KMS-11 (cell line): ENCODE data around the gene GALNT9.

Experiments used
- H2AFZ ChIP-seq: fragments of 200-600 bp; sonication (generic); 2 replicates; pipeline ENCODE4 v1.6.1; 2016; ENCODE audit warnings: antibody characterized with exemption, mixed run types, low read depth
- H3K27ac ChIP-seq: fragments of 200-600 bp; sonication (generic); 2 replicates; pipeline ENCODE4 v1.6.1; 2016; ENCODE audit warnings: mild to moderate bottlenecking, mixed run types
- H3K27me3 ChIP-seq: fragments of 200-600 bp; sonication (generic); 2 replicates; pipeline ENCODE4 v1.6.1; 2017; ENCODE audit warnings: mild to moderate bottlenecking, low read depth, mixed run types, moderate library complexity; ENCODE audit not compliant: insufficient read depth
- H3K36me3 ChIP-seq: fragments of 200-600 bp; sonication (generic); 2 replicates; pipeline ENCODE4 v1.6.1; 2017; ENCODE audit warnings: mild to moderate bottlenecking, mixed run types; ENCODE audit not compliant: insufficient read depth
- H3K4me1 ChIP-seq: fragments of 200-600 bp; sonication (generic); 2 replicates; pipeline ENCODE4 v1.6.1; 2016; ENCODE audit warnings: mild to moderate bottlenecking, low read depth, mixed run types; ENCODE audit not compliant: poor library complexity, severe bottlenecking
- H3K4me2 ChIP-seq: fragments of 200-600 bp; sonication (generic); 2 replicates; pipeline ENCODE4 v1.7.0; 2016; ENCODE audit warnings: mild to moderate bottlenecking, mixed run types
- H3K4me3 ChIP-seq: fragments of 200-600 bp; sonication (generic); IDR thresholded peaks from 2 replicates; pipeline ENCODE4 v1.6.1; 2017; ENCODE audit warnings: low read depth, low read length, mixed read lengths; ENCODE audit not compliant: insufficient read depth
- H3K79me2 ChIP-seq: fragments of 200-600 bp; sonication (generic); 2 replicates; pipeline ENCODE4 v1.6.1; 2016; ENCODE audit warnings: low read depth, mixed run types; ENCODE audit not compliant: insufficient read depth
- H3K9ac ChIP-seq: fragments of 200-600 bp; sonication (generic); 2 replicates; pipeline ENCODE4 v1.6.1; 2016; ENCODE audit warnings: mild to moderate bottlenecking, mixed run types
- H4K20me1 ChIP-seq: fragments of 200-600 bp; sonication (generic); 2 replicates; pipeline ENCODE4 v1.6.1; 2016; ENCODE audit warnings: mild to moderate bottlenecking, mixed run types; ENCODE audit not compliant: insufficient read depth
- TF ChIP-seq, protein P1 (sequence below): fragments of 200-600 bp; sonication (generic); conservative IDR thresholded peaks from 2 replicates; pipeline ENCODE4 v1.6.1; 2017; ENCODE audit warnings: low read depth, mild to moderate bottlenecking, antibody characterized with exemption, low read length, moderate library complexity, mixed read lengths

GALNT9 gene

GRCh38 chr12:132173135-132174014, 156.0 kb downstream of the GALNT9 start:
- no peaks in the 10 kb centered on the region for H3K79me2 ChIP-seq
- H4K20me1 ChIP-seq: no peaks in the 10 kb centered on the region
- no peak overlapping the region for H3K9ac ChIP-seq
- H3K27me3 ChIP-seq: peaks cover 12% of the 10 kb centered on the region; the same call in 1 of the 2 replicates
- no peaks in the 10 kb centered on the region for H3K36me3 ChIP-seq
- TF ChIP-seq, protein P1, sequence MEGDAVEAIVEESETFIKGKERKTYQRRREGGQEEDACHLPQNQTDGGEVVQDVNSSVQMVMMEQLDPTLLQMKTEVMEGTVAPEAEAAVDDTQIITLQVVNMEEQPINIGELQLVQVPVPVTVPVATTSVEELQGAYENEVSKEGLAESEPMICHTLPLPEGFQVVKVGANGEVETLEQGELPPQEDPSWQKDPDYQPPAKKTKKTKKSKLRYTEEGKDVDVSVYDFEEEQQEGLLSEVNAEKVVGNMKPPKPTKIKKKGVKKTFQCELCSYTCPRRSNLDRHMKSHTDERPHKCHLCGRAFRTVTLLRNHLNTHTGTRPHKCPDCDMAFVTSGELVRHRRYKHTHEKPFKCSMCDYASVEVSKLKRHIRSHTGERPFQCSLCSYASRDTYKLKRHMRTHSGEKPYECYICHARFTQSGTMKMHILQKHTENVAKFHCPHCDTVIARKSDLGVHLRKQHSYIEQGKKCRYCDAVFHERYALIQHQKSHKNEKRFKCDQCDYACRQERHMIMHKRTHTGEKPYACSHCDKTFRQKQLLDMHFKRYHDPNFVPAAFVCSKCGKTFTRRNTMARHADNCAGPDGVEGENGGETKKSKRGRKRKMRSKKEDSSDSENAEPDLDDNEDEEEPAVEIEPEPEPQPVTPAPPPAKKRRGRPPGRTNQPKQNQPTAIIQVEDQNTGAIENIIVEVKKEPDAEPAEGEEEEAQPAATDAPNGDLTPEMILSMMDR: no peak
- no peak overlapping the region for H3K4me2 ChIP-seq
- H3K4me3 ChIP-seq: no peak overlapping the region
- H3K27ac ChIP-seq: no peak overlapping the region
- no peak overlapping the region for H2AFZ ChIP-seq
- H3K4me1 ChIP-seq: no peaks in the 10 kb centered on the region

GRCh38 chr12:132172619-132173018, 156.8 kb downstream of the GALNT9 start:
- Histone ChIP-seq H3K79me2 (no peaks in the 10 kb centered on the region), H3K36me3 (no peaks in the 10 kb centered on the region), H3K4me3 (no peak overlapping the region), H3K4me1 (no peaks in the 10 kb centered on the region), H3K27me3 (peaks cover 12% of the 10 kb centered on the region; the same call in 1 of the 2 replicates), H3K4me2 (no peak overlapping the region), H3K27ac (no peak overlapping the region), H4K20me1 (no peaks in the 10 kb centered on the region), H2AFZ (no peak overlapping the region), H3K9ac (no peak overlapping the region)
- TF ChIP-seq, protein P1: no peak

GRCh38 chr12:132171968-132172521, 157.3 kb downstream of the GALNT9 start:
- H3K9ac ChIP-seq: no peak overlapping the region
- H3K4me2 ChIP-seq: no peak overlapping the region
- no peaks in the 10 kb centered on the region for H3K36me3 ChIP-seq
- H3K4me1 ChIP-seq: no peaks in the 10 kb centered on the region
- peaks cover 12% of the 10 kb centered on the region; the same call in 1 of the 2 replicates for H3K27me3 ChIP-seq
- H3K79me2 ChIP-seq: no peaks in the 10 kb centered on the region
- H2AFZ ChIP-seq: no peak overlapping the region
- TF ChIP-seq, protein P1: no peak
- H3K27ac ChIP-seq: no peak overlapping the region
- no peak overlapping the region for H3K4me3 ChIP-seq
- H4K20me1 ChIP-seq: no peaks in the 10 kb centered on the region

DNA sequence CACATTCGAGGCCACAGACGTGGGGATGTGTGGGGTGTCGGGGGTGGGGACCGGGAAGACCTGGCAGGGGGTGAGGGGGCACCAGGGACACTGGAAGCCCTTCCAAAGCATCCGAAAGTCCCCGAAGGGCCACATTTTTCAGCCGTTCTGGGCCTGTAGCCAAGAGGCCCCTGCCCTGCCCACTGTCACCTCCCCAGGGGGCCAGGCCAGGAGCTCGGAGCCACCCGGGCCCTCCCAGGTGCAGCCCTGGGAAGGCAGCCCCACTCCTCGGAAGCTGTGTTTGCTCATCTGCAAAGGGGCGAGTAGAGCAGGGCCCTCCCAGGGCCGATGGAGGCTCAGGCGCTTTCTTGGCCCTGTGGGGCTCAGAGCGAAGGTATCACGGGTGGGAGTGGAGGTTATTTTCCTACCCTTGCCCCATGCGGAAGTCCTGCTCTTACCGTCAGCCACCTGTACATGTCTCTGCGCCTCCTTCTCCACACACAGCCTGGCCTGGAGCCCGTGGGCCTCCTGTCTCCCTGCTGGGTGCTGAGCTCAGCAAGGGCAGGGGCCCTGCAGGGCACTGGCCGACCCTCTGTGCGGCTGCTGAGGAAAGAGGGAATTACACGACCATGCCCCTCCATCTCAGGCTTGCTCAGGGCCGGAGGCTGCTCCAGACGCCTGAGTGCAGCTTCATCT, 158.0 kb downstream of the GALNT9 start:
- Histone ChIP-seq H3K4me3 (no peak overlapping the region), H4K20me1 (no peaks in the 10 kb centered on the region), H3K4me2 (no peak overlapping the region), H3K79me2 (no peaks in the 10 kb centered on the region), H3K4me1 (no peaks in the 10 kb centered on the region), H3K36me3 (no peaks in the 10 kb centered on the region), H3K9ac (no peak overlapping the region), H3K27ac (no peak overlapping the region), H3K27me3 (peaks cover 12% of the 10 kb centered on the region; the same call in 1 of the 2 replicates), H2AFZ (no peak overlapping the region)
- TF ChIP-seq, protein P1: no peak
